T-helper 2 cell treated with Interferon-gamma antibody and Interleukin-4, amounts not matched to agents 100 ng/mL and 5 ng/mL, for 36 hours (primary cell): ENCODE results near the gene FXYD7. TPM values are rescaled to one million over a fixed set of nuclear protein-coding genes. Genes with fewer than 3 reads are reported as not detected.
"Not testable (repeated sequence)": the region's sequence is repeated elsewhere in the genome, so short reads cannot be mapped to it uniquely, and the experiment has no call there.

ENCODE experiments used
- intact Hi-C: fragments of 100-400 bp; cut with micrococcal nuclease; formaldehyde crosslinking; loops from one replicate; pipeline ENCODE4 v1.15.1; 2023
- total RNA-seq: library from RNA; stranded (reverse); gene quantifications from 2 replicates; pipeline ENCODE4 v1.2.3, GENCODE V29; 2022

FXYD7 gene
- total RNA-seq, 1 donor from 2014 or later: 1.9 TPM

DNA sequence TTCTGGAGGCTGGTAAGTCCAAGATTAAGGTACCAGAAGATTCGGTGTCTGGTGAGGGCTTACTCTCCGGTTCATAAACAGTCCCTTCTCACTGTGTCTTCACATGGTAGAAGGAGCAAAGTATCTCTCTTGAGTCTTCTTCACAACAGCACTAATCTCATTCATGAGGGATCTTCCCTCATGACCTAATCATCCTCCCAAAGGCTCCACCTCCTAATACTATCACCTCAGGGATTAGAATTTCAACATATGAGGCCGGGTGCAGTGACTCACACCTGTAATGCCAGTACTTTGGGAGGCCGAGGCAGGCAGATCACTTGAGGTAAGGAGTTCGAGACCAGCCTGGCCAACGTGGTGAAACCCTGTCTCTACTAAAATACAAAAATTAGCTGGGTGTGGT, 53.8 kb downstream of the FXYD7 start:
- intact Hi-C loops: not testable (repeated sequence)

GRCh38 chr19:35199481-35199880, 56.4 kb downstream of the FXYD7 start:
- intact Hi-C loops: no loop called here

DNA sequence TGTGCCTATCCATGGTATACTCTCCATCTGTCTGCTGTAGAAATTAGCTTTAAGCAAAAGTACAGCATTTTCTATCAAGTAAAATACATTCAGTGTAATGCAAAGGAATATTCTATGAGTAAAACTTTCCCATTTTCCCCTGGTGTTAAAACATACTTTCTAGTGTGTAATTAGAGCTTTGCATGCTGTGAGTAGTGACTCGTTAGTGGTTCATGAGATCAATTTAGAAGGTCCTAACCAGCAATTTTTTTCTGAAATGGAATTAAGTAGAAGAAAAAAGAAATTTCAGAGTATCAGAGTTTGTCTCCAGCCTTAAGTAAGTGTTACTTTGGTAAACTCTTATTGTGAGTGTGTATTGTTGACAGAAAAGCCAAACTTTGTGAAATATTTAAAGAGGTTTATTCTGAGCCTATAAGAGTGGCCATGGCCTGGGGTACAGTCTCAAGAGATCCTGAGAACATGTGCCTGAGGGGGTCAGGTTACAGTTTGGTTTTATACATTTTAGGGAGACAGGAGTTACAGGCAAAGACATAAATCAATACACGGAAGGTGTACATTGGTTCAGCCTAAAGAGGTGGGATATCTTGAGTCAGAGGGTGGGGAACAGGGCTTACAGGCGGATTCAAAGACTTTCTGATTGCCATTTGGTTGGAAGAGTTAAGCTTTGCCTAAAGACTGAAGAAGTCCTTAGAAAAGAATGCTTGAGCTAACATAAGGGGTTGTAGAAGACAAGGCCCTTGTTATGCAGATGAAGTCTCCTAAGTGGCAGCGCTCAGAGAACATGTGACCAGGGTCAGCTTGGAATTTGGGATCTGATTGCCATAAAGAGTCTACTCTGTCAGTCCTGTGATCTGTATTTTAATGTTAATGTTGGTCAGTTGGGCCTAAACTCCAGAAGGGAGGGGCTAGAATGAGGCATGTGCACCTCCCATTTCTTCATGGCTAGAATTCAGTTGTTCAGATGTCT, 60.0 kb downstream of the FXYD7 start:
- intact Hi-C loops: no loop called here

Other genes starting within 250 kb of the FXYD7 start
- gene ZNF30, start 216.4 kb upstream of the FXYD7 start, total RNA-seq: 2.2 and 2.8 TPM in 2 replicates
- gene ZNF792, start 179.0 kb upstream of the FXYD7 start, total RNA-seq: 13.7 and 14.8 TPM in 2 replicates
- gene GRAMD1A, start 142.9 kb upstream of the FXYD7 start, total RNA-seq: 67.3 TPM in 2 replicates
- 0.50 and 0.52 TPM in 2 replicates for gene SCN1B, start 112.8 kb upstream of the FXYD7 start, total RNA-seq
- not detected in 2 replicates for gene HPN, start 101.5 kb upstream of the FXYD7 start, total RNA-seq
- not detected in 2 replicates for gene FXYD3, start 27.4 kb upstream of the FXYD7 start, total RNA-seq
- gene LGI4, start 8.2 kb upstream of the FXYD7 start, total RNA-seq: 0.27 TPM in 2 replicates
- gene FXYD1, start 4.4 kb upstream of the FXYD7 start, total RNA-seq: 0.23 and 0.70 TPM in 2 replicates
- gene FXYD5, start 11.5 kb downstream of the FXYD7 start, total RNA-seq: 354 and 374 TPM in 2 replicates
- not detected in 2 replicates for gene FAM187B, start 85.5 kb downstream of the FXYD7 start, total RNA-seq
- 0.70 and 1.2 TPM in 2 replicates for gene LSR, start 105.7 kb downstream of the FXYD7 start, total RNA-seq
- 132 and 139 TPM in 2 replicates for gene USF2, start 125.7 kb downstream of the FXYD7 start, total RNA-seq
- 0.36 and 0.39 TPM in 2 replicates for gene HAMP, start 139.3 kb downstream of the FXYD7 start, total RNA-seq
- 0.09 and 0.36 TPM in 2 replicates for gene MAG, start 148.9 kb downstream of the FXYD7 start, total RNA-seq
- gene CD22, start 185.9 kb downstream of the FXYD7 start, total RNA-seq: 0.20 and 0.70 TPM in 2 replicates
- not detected in 2 replicates for gene FFAR1, start 204.6 kb downstream of the FXYD7 start, total RNA-seq
- 0.16 TPM in 1 of 2 replicates, not detected in the other for gene FFAR3, start 215.2 kb downstream of the FXYD7 start, total RNA-seq
- not detected in 2 replicates for gene GPR42, start 227.8 kb downstream of the FXYD7 start, total RNA-seq